ENCODE results near the gene RABL6.

The RABL6 gene

GRCh38 chr9:136844761-136845464, 37.2 kb downstream of the RABL6 start:
- no peak for DNase-seq (ENCODE audit: extremely low read depth in 1 of 2, low read depth in 1 of 2)

- no peak for DNase-seq (ENCODE audit: extremely low read depth in 1 of 2, low read depth in 1 of 2)
These were observed 37.9 kb downstream of the RABL6 start for GRCh38 chr9:136845465-136846260.

- DNase-seq (ENCODE audit: extremely low read depth in 1 of 2, low read depth in 1 of 2): no peak
These were observed 38.8 kb downstream of the RABL6 start for GRCh38 chr9:136846376-136847087.

GRCh38 chr9:136847088-136847825, 39.5 kb downstream of the RABL6 start:
- DNase-seq (ENCODE audit: extremely low read depth in 1 of 2, low read depth in 1 of 2): peak in 1 of 2 donors; percentile 22

- DNase-seq (ENCODE audit: extremely low read depth in 1 of 2, low read depth in 1 of 2): peak; percentile 66 to 86
These were observed 40.2 kb downstream of the RABL6 start for GRCh38 chr9:136847826-136848392.

- DNase-seq (ENCODE audit: extremely low read depth in 1 of 2, low read depth in 1 of 2): no peak
These were observed 40.8 kb downstream of the RABL6 start for GRCh38 chr9:136848393-136849037.

GRCh38 chr9:136849038-136849959, 41.6 kb downstream of the RABL6 start, which contains the start of gene PHPT1:
TSS of gene PHPT1 (plus strand) at chr9:136849409. CDS start at chr9:136849431, 22 bp downstream.
- DNase-seq (ENCODE audit: extremely low read depth in 1 of 2, low read depth in 1 of 2): peak; percentile 95 to 97

- no peak for DNase-seq (ENCODE audit: extremely low read depth in 1 of 2, low read depth in 1 of 2)
These were observed 42.5 kb downstream of the RABL6 start for GRCh38 chr9:136849960-136850865.

- no peak for DNase-seq (ENCODE audit: extremely low read depth in 1 of 2, low read depth in 1 of 2)
These were observed 43.4 kb downstream of the RABL6 start for GRCh38 chr9:136850866-136851775.

- no peak for DNase-seq (ENCODE audit: extremely low read depth in 1 of 2, low read depth in 1 of 2)
These were observed 44.4 kb downstream of the RABL6 start, which contains the start of gene MAMDC4 for GRCh38 chr9:136851941-136852663. TSS of gene MAMDC4 (plus strand) at chr9:136852346. CDS start at chr9:136852417, 71 bp downstream.

GRCh38 chr9:136852664-136853595, 45.2 kb downstream of the RABL6 start:
- no peak for DNase-seq (ENCODE audit: extremely low read depth in 1 of 2, low read depth in 1 of 2)

- DNase-seq (ENCODE audit: extremely low read depth in 1 of 2, low read depth in 1 of 2): no peak
These were observed 45.9 kb downstream of the RABL6 start for GRCh38 chr9:136853596-136854112.

- DNase-seq (ENCODE audit: extremely low read depth in 1 of 2, low read depth in 1 of 2): no peak
These were observed 46.5 kb downstream of the RABL6 start for GRCh38 chr9:136854113-136854841.

- DNase-seq (ENCODE audit: extremely low read depth in 1 of 2, low read depth in 1 of 2): no peak
These were observed 47.2 kb downstream of the RABL6 start for GRCh38 chr9:136854842-136855460.

Data from stimulated activated CD8-positive, alpha-beta memory T cell treated with anti-CD3 and anti-CD28 coated beads, Interleukin-7, amount 100 ng/mL, for 48 hours (primary cell).